Panc1 (cell line): ENCODE measurements around the gene AFF3. TPM values are rescaled to one million over a fixed set of nuclear protein-coding genes. Genes with fewer than 3 reads are reported as not detected.

ENCODE experiments used
- ATAC-seq: fragments of 200-7000 bp; cut with Tn5 transposase; 2 replicates; pipeline ENCODE4 v1.9.1; 2020; ENCODE audit warnings: mild to moderate bottlenecking, moderate library complexity
- BruUV-seq: library from RNA; stranded (reverse); fragments of 400-500 nt; replicated peaks from 2 replicates; lab custom pipeline; 2021; lab: Mats Ljungman, UMichigan
- CTCF ChIA-PET: fragments of 300-600 bp; sonication (Branson Sonifier 250); formaldehyde crosslinking; loops from one replicate; lab custom pipeline; 2022; ENCODE audit warnings: antibody characterized with exemption; lab: Charles Lee
- POLR2A ChIA-PET: fragments of 300-600 bp; sonication (Branson Sonifier 250); formaldehyde crosslinking; loops from one replicate; lab custom pipeline; 2022; ENCODE audit warnings: antibody characterized with exemption; lab: Charles Lee
- DNase-seq: peaks from one replicate; pipeline ENCODE4 v3.0.0-alpha.2; 2010; ENCODE audit warnings: low read depth, low spot score
- H3K27ac ChIP-seq: 2 replicates; pipeline ENCODE4 v1.5.1; 2011; ENCODE audit warnings: mild to moderate bottlenecking, low read length, inconsistent platforms
- H3K27me3 ChIP-seq: fragments of 200-500 bp; sonication (Bioruptor generic); 2 replicates; pipeline ENCODE4 v1.6.0; 2014; ENCODE audit warnings: low read length, inconsistent platforms; ENCODE audit not compliant: control insufficient read depth, insufficient read depth
- H3K36me3 ChIP-seq: fragments of 200-500 bp; sonication (Bioruptor generic); 2 replicates; pipeline ENCODE4 v1.5.1; 2014; ENCODE audit warnings: inconsistent platforms, mild to moderate bottlenecking, low read length, moderate library complexity; ENCODE audit not compliant: control insufficient read depth, insufficient read depth
- H3K4me1 ChIP-seq: 2 replicates; pipeline ENCODE4 v1.5.1; 2011; ENCODE audit warnings: inconsistent platforms, mild to moderate bottlenecking, low read length, moderate library complexity; ENCODE audit not compliant: control insufficient read depth, insufficient read depth
- H3K4me3 ChIP-seq, 2 experiments: 2 replicates each; pipeline ENCODE4 v1.5.1; 2011 to 2012; ENCODE audit warnings: low read depth in 2 of 2, low read length in 2 of 2, mild to moderate bottlenecking in 2 of 2, inconsistent platforms in 1 of 2, moderate library complexity in 1 of 2
- H3K9me3 ChIP-seq: fragments of 200-500 bp; sonication (Bioruptor generic); 2 replicates; pipeline ENCODE4 v1.5.1; 2014; ENCODE audit warnings: low read depth, mild to moderate bottlenecking, inconsistent platforms, low read length, moderate library complexity; ENCODE audit not compliant: control insufficient read depth, insufficient read depth
- CTCF ChIP-seq: fragments of 450-650 bp; IDR thresholded peaks from 2 replicates; pipeline ENCODE4 v1.5.1; 2017; ENCODE audit warnings: mild to moderate bottlenecking
- POLR2AphosphoS5 ChIP-seq: IDR thresholded peaks from 2 replicates; pipeline ENCODE4 v1.6.1; 2012; ENCODE audit warnings: mild to moderate bottlenecking, low read depth, low read length, moderate library complexity
- REST ChIP-seq, 2 experiments: IDR thresholded peaks; 2 replicates each; pipeline ENCODE4 v1.6.1; 2011 to 2012; ENCODE audit warnings: low read depth in 2 of 2, control low read depth in 1 of 2, low read length in 1 of 2, mild to moderate bottlenecking in 1 of 2, moderate library complexity in 1 of 2; ENCODE audit not compliant: insufficient read depth in 1 of 2
- SIN3A ChIP-seq: IDR thresholded peaks from 2 replicates; pipeline ENCODE4 v1.6.1; 2012; ENCODE audit warnings: low read depth, mild to moderate bottlenecking, low read length, moderate library complexity, borderline replicate concordance; ENCODE audit not compliant: insufficient read depth
- TCF7L2 ChIP-seq: IDR thresholded peaks from 2 replicates; pipeline ENCODE4 v1.6.1; 2011; ENCODE audit warnings: mild to moderate bottlenecking, low read depth, low read length, inconsistent platforms
- in situ Hi-C: cut with HindIII; loops from 2 replicates; pipeline ENCODE4 v1.10.0; 2016; ENCODE audit warnings: low sequenced_read_pairs, low pct_unique_long_range_greater_than_20kb
- intact Hi-C: fragments of 100-400 bp; cut with micrococcal nuclease; formaldehyde crosslinking; loops from one replicate; pipeline ENCODE4 v1.10.0; 2022; ENCODE audit not compliant: unreplicated experiment
- total RNA-seq: library from RNA; stranded (reverse); gene quantifications from one replicate; pipeline ENCODE4 v1.2.1, GENCODE V29; 2021; ENCODE audit not compliant: unreplicated experiment

AFF3 gene
- total RNA-seq, 1 experiment from 2014 or later = 2.2 TPM

GRCh38 chr2:99852956-99853355 lies 289.4 kb downstream of the AFF3 start:
- ATAC-seq = no peak
- no peak for TF ChIP-seq REST (IDR thresholded peaks at IDR 0.05; ENCODE audit: insufficient read depth in 1 of 2, low read depth in 2 of 2, low read length in 1 of 2)
- TF ChIP-seq TCF7L2 = no peak
- no peak for TF ChIP-seq SIN3A
- TF ChIP-seq CTCF = no peak
- no TSS peak for BruUV-seq
- no peak for DNase-seq
- in situ Hi-C loops (no loop called here), intact Hi-C loops (no loop called here)
- H3K9me3 ChIP-seq = no peaks in the 10 kb centered on the region
- peaks cover 4% of the 10 kb centered on the region for H3K27me3 ChIP-seq
- H3K27ac ChIP-seq = no peak overlapping the region
- POLR2A ChIA-PET = no interaction called here
- H3K36me3 ChIP-seq = no peaks in the 10 kb centered on the region
- H3K4me1 ChIP-seq = no peaks in the 10 kb centered on the region
- no peak overlapping the region for H3K4me3 ChIP-seq
- CTCF ChIA-PET = no interaction called here

- Histone ChIP-seq H3K27me3 (peaks cover 4% of the 10 kb centered on the region), H3K4me1 (no peaks in the 10 kb centered on the region), H3K36me3 (no peaks in the 10 kb centered on the region), H3K9me3 (no peaks in the 10 kb centered on the region), H3K27ac (no peak overlapping the region), H3K4me3 (no peak overlapping the region)
- ChIA-PET POLR2A (no interaction called here), CTCF (no interaction called here)
- no TSS peak for BruUV-seq
- no peak for DNase-seq
- ATAC-seq = no peak
- no peak for TF ChIP-seq SIN3A
- no peak for TF ChIP-seq REST (IDR thresholded peaks at IDR 0.05; ENCODE audit: insufficient read depth in 1 of 2, low read depth in 2 of 2, low read length in 1 of 2)
- TF ChIP-seq TCF7L2 = no peak
- no peak for TF ChIP-seq CTCF
- TF ChIP-seq POLR2AphosphoS5 = no peak
- intact Hi-C loops = no loop called here
- in situ Hi-C loops = no loop called here
These were observed 289.9 kb downstream of the AFF3 start for GRCh38 chr2:99852376-99852934.
